ENCODE measurements around the gene TSHZ2.

The TSHZ2 gene

DNA sequence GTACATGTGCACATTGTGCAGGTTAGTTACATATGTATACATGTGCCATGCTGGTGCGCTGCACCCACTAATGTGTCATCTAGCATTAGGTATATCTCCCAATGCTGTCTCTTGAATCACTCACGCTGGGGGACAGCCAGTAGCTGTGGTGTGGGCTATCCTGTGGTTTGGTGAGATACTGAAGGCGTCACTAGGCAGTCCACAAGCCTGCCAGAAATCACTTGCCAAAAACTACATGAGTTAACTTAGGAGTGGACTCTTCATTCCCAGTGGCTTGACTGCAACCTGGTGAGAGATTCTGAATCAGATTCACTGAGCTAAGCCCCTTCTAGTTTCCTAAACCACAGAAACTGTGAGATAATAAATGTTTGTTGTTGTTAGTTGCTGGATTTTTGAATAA lies 191.3 kb downstream of the TSHZ2 start:
- DNase-seq (ENCODE audit: low read depth), result peak; percentile 18

DNA sequence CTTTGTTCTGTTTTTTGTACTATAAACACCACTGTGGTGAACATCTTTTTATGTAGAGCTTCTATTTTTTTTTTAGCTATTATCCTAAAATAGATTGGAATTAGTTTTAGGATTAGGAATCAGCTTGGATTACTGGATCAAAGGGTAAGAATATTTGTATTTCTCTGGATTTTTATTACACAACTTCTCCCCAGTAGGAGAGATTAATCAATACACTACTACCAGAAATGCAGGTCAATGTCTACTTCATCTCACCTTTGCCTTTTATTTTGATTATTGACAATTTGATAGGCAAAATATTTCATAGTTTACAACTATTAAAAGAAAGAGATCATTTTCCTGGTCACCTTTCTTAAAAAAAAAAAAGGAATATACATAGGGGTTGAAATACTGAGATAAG lies 191.9 kb downstream of the TSHZ2 start:
- no peak for DNase-seq (ENCODE audit: low read depth)

DNA sequence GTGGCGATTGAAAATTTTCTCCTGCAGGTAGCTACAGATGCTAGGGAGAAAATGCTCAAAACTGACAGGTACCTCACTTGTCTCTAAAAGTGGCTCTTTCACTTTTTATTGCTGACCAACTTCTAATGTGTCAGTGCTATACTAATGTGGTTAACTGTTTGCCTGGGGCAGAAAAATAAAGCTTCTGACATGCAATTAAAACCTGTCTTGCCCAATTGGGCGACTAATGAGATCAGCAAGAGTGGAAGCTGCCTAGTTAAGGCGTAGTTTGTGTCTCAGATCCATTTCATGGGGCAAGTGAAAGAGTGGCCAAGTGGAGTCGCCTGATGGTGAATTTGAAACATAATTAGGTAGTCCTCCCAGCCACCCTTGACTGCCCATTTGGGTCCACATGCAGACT lies 193.3 kb downstream of the TSHZ2 start:
- no peak for DNase-seq (ENCODE audit: low read depth)

DNA sequence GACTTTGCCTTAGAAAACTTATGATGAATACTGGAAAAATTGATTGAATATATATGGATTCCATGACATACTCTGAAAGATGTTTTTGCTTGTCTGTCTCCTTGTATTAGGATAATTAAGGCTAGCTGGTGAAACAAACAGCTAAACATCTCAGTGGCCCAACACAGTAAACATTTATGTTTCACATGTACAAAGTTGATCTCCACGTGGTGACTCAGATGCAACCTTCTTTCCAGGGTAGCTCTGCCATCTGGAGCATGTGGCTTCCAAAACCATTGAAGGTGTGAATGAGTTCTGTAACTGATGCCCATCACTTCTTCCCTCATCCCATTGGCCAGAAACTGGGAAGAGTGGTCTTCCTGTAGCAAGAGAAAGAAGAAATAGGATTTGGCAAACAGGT lies 196.3 kb downstream of the TSHZ2 start:
- no peak for DNase-seq (ENCODE audit: low read depth)

DNA sequence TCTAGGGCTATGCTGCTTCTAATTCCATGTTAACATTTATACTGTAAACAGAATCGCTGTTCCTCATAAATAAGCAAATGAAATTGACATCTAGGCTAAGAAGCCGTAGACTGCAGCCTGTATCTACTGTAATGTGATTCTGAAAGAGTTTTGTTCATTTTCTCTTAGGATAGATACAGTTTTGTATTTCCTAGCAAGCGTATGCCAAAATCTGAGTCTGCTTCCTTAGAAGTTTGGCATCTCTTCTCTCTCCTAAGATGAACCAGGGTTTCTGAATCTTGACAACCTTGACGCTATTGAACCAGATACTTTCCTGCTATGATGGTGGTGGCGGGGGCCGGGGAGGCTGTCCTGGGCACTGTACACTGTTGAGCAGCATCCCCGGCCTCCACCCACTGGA lies 198.0 kb downstream of the TSHZ2 start:
- no peak for DNase-seq (ENCODE audit: low read depth)

DNA sequence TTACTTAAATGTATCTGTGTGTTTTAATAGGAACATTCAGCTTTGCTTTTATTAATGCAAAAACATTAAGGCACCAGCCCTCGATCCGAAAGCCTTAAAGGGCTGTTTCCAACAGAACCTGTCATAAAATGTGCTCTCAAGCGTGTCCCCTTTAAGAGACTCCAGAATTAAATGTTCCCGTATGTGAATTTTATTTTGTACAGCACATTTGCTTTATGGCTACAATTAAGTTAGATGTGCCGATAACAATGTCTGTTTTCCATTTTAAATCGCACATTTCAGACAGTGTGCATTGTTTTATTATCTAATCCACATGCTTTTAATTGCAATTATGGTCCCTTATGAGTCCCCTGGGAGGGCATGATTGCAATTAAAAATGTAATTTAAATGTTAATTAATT lies 198.9 kb downstream of the TSHZ2 start:
- DNase-seq (ENCODE audit: low read depth), result no peak

DNA sequence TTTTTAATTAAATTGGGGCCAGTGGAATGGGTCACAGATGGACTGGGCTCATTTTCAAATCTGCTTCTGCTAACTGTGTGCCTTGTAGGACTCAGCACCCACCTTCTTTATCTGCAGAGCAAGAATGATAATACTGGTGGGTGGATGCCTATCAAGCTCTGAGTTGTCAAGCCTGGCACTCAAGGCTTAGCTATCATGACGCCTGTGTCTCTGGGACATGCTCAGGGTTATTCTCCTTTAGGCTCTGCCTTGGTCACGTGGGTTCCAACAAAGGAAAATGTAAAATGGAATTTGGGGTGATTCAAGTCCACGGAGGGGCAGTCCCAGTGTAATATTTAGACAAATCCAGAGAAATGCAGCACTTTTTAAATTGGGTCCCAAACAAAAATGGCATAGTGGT lies 202.3 kb downstream of the TSHZ2 start:
- no peak for DNase-seq (ENCODE audit: low read depth)

DNA sequence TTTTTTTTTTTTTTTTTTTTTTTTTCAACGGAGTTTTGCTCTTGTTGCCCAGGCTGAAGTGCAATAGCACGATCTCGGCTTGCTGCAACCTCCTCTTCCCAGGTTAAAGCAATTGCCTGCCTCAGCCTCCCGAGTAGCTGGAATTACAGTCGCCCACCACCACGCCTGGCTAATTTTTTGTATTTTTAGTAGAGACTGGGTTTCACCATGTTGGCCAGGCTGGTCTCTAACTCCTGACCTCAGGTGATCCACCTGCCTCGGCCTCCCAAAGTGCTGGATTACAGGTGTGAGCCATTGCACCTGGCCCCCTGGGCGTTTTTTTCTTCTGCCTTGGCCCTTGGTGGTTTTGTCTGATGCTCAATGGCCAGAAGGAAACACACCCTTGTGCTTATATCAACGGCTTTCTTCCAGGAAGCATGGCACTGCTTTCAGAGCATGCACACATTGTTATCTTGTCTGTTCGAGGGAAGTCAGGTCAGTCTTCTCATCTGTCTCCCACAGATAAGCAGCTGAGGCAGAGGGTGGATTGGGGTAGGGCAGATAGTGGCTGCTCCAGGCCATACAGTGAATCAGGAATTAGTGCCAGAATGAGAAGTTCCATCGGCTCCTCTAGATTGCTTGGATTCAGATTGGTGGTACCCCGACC lies 203.1 kb downstream of the TSHZ2 start:
- no peak for DNase-seq (ENCODE audit: low read depth)

DNA sequence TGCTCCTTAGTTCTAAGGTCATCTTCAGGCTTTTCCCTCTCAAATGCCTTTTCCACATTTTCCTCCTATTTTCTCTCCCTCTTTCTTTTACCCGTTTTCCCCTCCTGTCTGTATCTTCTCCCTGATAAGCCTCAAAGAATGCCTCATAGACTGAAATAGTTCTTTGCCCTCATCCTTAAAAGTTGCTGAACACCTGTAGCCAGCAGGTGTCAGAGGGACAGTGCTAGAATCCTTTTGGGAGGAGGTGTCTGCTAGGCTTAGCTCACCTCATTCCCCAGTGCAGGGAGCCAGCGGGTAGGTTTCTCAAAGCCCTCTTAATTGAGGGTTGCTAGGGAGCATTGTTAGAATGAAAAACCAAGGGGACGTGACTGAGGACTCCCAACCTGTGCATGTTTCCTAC lies 204.0 kb downstream of the TSHZ2 start:
- DNase-seq (ENCODE audit: low read depth), result no peak

DNA sequence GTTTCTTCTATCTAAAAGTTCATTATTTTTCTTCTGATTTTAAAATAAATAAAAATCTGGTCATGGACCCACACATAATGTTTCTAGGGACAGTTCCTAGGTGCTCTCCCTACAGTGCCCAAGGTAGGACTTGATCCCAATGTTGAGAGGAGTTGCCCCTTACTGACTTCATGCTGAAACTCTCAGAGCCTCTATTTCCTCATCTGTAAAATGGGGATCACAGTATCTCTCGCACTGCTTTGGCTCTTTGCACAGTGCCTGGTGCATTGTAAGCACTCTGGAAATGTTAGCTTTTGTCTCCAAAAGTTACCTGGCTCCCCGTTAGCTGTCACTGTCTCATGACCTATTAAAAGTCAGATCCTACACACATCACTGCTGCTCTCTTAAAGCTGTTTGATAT lies 205.5 kb downstream of the TSHZ2 start:
- no peak for DNase-seq (ENCODE audit: low read depth)

DNA sequence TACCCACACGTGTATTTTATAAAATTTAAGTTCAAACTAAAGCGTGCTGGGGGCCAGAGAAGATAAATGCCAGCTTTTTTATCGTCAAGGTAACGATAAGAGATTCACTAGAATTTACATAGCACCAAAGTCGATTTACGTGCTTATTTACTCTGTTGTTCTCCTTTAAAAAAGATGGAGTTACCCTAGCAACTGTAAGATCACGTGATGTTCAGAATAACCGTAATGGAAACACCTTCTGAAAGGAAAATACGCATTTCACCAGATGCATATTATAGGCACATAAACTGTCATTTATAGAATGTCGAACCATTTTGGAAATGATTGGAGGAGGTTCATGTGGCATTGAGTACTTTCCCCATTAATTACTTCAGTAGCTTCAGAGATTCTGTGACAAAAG lies 207.6 kb downstream of the TSHZ2 start:
- no peak for DNase-seq (ENCODE audit: low read depth)

DNA sequence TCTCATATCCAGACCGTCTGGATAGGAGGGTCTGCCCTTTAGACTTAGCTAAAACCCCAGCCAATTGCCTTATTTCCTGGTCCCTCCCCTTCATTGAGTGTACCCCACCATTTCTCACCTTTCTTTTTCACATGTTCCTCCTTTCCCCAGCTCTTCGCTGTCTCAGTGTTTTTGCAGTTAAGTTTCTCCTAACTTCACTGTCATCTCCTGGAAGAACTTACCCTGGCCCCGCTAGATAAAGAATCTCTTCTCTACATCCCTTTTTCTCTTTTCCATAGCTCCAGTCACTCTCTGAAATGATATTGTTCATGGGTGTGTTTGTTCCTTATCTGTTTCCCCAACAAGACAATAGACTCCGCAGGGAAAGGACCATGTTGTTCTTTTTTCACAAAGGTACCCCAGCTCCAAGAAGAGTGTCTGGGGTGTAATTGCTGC lies 208.8 kb downstream of the TSHZ2 start:
- no peak for DNase-seq (ENCODE audit: low read depth)

DNA sequence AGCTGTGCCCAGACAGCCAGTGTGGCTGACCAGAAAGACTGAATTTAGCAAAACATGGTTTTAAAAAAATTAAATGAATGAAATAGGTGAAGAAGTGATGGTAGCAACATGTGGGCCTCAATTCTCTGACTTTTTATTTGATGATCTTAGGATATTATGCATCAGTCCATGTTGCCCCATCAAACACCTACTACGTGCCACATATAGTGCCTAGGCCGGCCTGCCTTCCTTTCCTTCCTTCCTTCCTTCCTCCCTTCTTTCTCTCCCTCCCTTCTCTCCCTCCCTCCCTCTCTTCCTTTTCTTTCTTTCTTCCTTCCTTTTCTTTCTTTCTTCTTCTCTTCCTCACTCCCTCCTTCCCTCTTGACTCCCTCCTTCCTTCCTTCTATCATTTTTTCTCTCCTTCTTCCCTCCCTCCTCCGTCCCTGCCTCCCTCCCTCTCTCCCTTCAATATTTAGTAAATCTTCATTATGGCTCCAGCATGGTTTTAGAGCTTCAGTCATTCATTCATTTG lies 209.8 kb downstream of the TSHZ2 start:
- DNase-seq (ENCODE audit: low read depth), result no peak

DNA sequence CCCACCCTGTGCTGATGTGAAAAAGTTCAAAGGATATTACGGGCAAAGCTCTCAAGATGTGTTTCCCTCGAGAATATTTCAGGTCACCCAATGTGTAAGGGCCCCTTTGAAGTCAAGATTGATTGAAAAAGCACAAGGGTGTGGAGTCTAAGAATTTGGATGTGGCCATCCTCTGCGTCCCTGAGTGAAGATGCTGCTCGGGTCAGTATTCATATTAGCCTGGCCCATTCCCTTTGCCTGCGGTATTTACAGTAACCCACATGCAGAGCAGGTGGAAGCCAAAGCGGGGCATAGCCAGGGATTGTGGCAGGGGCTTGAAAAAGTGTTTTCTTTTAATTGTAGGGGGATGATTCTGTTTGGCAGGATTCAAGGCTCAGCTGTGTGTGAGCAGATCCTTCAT lies 211.0 kb downstream of the TSHZ2 start:
- DNase-seq (ENCODE audit: low read depth), result no peak

DNA sequence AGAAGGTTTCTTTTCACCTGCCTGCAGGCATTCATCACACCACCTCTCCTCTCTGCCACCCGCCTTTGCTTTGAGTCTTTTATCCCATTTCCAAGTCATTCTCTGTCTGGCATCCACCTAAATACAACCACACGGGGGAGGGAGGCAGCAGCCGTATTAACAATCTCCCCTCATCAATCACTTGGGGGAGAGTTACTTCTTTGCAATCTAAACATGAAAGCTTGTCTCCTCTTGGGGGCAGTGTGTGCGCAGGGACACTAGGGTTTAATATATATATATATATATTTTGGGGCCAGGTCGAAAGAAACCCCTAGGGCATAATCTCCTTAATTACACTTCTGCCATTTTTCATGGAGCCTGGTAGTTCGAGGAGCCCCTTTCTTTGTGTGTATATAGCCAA lies 214.5 kb downstream of the TSHZ2 start:
- no peak for DNase-seq (ENCODE audit: low read depth)

DNA sequence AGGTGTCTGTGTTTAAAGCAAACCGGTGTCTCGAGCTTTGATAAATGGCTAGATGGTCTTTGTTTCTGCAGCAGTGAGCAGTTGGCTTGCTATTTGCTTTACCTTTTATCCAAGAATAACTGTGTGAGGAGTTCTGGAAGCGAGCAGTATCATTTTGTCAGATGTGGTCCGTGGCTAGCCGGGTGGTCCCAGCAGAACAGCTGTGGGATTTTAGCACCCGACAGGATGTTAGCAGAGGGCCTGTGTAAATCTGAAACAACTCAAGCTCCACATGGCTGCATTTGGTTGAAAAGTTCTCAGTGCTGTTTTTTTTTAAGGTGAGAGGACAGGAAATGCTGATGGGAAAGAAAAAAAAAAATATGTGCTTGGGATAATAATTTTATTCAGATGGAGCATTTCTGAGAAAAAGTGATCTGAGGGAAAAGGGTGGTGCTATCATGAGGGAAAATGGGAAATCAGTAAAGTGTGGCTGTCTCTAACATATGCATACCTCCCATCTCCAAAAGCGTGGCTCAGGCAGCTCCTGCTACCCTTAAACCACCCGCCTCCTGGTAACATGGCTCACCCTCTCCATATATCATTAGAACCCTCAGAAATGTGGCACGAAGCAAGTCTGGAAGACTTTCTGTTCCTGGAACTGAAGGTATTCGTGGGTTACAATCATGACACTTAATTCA lies 215.4 kb downstream of the TSHZ2 start:
- DNase-seq (ENCODE audit: low read depth), result no peak

DNA sequence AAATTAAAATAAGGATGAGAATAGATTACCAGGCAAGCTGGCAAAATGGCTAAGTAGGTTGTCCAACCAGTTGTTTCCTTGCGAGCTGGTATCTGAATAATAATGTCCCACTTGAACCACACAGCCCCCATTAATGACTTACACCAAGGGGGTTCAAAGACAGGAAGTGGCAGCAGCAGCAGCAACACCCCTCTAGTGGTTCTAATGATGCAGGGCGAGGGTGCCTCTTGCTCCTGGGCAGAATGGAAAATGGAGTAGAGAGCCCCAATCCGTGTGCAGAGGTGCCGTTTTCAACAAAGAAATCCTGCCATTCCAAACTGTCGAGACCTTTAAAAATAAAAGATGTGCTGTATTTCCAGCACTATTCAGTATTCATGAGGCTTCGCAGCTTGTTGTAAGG lies 218.1 kb downstream of the TSHZ2 start:
- DNase-seq (ENCODE audit: low read depth), result no peak

DNA sequence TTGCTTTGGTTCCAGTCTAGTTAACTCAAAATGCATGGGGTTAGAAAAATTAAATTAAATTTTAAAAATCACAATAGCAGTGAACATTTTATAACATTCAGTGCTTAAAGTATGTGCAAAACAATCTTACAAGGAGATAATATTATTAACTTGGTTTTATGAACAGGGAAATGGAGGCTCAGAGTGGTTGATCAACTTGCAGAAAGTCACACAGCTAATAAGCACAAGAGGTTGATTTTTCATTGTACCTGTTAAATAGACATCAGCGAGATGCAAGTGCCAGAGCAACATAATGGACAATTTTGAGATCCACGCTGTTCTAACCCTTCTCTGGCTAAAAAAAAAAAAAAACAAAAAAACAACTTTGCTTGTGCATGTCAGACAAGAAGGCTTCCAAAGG lies 219.8 kb downstream of the TSHZ2 start:
- DNase-seq (ENCODE audit: low read depth), result no peak

DNA sequence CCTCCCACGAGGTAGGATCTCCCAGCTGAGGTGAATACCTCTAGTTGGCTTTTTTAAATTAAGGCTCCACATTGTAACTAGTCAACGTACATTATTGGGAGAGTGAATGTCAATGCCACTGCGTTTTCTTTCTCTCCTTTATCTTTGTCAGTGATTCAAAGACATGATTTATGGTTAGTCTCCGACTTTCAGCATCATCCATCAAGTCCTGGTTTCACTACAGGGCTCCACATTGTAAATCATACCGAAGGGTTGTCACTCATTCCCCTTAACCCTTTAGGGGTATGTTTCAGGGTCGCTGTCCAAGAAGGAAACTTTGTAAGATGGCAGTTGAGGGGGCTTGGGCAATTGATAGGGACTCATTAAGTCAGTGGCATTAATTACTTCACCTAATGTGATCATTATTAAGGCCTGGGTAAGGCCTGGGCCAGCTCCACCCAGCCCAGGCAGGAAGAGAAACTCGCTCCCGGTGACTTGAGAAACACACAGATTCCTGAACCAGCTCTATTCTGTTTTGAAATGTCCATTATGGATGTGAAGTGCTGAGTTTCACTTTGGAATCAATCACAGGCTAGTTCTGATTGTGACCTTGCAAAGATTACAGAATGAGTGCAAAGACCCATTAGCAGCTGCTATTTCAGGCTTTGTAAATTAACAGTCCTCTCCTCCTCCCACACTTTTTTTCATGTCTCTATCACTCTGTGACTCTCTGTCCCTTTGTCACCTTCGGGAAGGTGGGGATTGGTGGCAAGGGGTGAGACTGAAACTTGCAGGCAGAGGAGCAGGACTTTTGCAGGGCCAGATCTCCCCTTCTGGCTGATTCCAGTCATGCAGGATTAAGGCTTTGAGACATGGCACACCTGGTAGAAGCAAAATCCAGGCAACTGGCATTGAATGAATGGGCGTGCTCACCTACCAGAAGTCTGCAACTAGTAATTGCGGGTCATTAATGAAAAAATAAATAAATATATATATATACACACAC lies 222.4 kb downstream of the TSHZ2 start:
- DNase-seq (ENCODE audit: low read depth), result no peak

DNA sequence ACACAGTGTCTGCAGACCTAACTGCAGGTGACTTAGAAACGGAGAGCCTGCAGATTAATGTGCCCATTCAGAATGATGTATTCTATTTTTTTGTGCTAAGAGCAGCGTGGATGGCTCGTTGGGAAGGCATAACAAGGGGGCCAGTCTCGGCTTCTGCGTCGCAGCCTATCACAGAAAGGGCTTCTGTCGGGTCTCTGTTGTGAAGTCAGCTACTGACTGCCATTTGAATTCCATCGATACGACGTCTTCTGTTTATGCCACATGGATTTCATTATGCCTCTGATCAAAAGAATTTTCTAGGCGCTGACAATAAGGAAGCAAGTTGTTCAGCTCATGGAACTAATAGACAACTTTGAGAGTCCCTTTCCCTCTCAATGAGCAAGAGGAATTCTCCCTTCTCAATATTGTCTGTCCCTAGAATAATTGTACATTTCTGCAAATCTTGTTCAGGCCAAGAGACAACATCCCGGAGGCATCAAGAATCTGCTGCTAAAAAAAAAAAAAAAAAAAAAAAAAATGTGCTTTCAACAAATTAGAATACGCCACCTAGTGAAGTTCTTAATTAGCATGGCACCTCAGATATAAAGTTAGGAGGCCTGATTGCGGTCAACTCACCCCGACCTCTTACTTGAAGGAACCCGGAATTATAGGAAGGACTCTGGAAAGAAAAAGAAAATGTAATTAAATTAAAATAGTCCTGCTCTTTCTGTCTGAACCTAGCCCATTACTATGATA lies 223.9 kb downstream of the TSHZ2 start:
- no peak for DNase-seq (ENCODE audit: low read depth)

DNA sequence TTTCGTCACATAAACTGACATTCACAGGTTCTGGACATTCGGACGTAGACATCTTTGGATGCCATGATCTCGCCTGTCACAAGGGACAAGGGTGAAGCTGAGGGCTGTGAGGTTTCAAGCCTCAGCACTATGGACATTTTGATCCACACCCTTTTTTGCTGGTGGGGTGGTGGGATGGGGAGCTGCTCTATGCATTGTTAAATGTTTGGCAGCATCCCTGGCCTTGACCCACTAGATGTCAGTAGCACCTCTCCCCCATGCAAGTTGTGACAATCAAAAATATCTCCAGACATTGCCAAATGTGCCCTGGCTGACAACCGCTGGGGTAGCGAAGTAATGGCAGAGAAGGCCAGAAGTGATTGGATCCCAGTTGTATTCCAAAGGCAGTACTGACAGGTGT lies 229.4 kb downstream of the TSHZ2 start:
- no peak for DNase-seq (ENCODE audit: low read depth)

DNA sequence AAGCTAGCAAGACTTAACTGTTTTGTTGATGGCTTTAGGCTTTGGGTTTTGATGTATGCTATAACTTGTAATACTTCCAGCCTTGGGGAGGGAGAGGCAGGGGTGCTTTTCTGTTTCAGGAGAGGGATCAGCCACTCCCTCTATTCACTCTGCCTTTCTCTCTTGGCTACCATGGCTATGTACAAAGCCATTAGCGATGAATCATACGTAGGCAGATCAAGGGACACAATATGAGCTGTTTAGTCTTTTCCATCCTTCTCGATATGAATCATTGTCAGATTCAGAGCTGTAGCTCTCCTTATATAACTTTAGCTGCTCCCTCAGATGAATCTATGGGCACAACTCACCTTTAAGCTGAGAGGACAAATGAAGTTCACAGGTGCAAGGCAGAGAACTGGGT lies 230.6 kb downstream of the TSHZ2 start:
- no peak for DNase-seq (ENCODE audit: low read depth)

Data from iris pigment epithelial cell (primary cell).